ENCODE data around the gene COQ4.

GRCh38 chr9:128372784-128373183 lies 50.1 kb downstream of the COQ4 start:
- TF ChIP-seq CTCF (IDR thresholded peaks at IDR 0.05; ENCODE audit: insufficient read depth, low read length) (no peak), POLR2AphosphoS5 (IDR thresholded peaks at IDR 0.05; ENCODE audit: low read depth) (no peak), REST (IDR thresholded peaks at IDR 0.05; ENCODE audit: insufficient replicate concordance, low read depth) (no peak), GABPA (IDR thresholded peaks at IDR 0.05; ENCODE audit: low read depth) (no peak), SPI1 (IDR thresholded peaks at IDR 0.05; ENCODE audit: borderline replicate concordance, low read depth) (no peak)
